T-helper 17 cell (primary cell): Measurements from ENCODE around the gene NTRK2. TPM values are rescaled to one million over a fixed set of nuclear protein-coding genes. Genes with fewer than 3 reads are reported as not detected.

Source experiments
- ATAC-seq: fragments of 150-1000 bp; cut with Tn5 transposase; 2 replicates; pipeline ENCODE4 v1.10.0; 2021; ENCODE audit warnings: mild to moderate bottlenecking, moderate library complexity
- DNase-seq, 3 donors: peaks; one replicate each; pipeline versions ENCODE4 v3.0.0 to v3.0.0-alpha.2; 2020 to 2021
- H3K9me3 ChIP-seq: one replicate; pipeline ENCODE4 v1.7.0; 2013; ENCODE audit warnings: low read length, mild to moderate bottlenecking; ENCODE audit not compliant: control insufficient read depth, poor library complexity, severe bottlenecking
- H3K27ac Mint-ChIP-seq: one replicate; pipeline ENCODE4 v1.8.0; 2022; ENCODE audit warnings: mild to moderate bottlenecking, moderate library complexity, mixed read lengths
- H3K27me3 Mint-ChIP-seq: one replicate; pipeline ENCODE4 v1.8.0; 2022; ENCODE audit warnings: mixed read lengths
- H3K36me3 Mint-ChIP-seq: one replicate; pipeline ENCODE4 v1.8.0; 2022; ENCODE audit warnings: low read depth, mixed read lengths
- H3K4me1 Mint-ChIP-seq: one replicate; pipeline ENCODE4 v1.8.0; 2022; ENCODE audit warnings: mild to moderate bottlenecking, mixed read lengths
- H3K4me3 Mint-ChIP-seq: one replicate; pipeline ENCODE4 v1.8.0; 2022; ENCODE audit warnings: mild to moderate bottlenecking, moderate library complexity, mixed read lengths
- total RNA-seq, 4 donors: library from RNA in 2 of 4; stranded (reverse) in 2 of 4; gene quantifications; one replicate each; pipeline ENCODE4 v1.2.3 and lab custom pipeline; 2022 to 2026

Gene NTRK2
- total RNA-seq, 2 donors from 2014 or later: 1.1 to 1.6 TPM

DNA sequence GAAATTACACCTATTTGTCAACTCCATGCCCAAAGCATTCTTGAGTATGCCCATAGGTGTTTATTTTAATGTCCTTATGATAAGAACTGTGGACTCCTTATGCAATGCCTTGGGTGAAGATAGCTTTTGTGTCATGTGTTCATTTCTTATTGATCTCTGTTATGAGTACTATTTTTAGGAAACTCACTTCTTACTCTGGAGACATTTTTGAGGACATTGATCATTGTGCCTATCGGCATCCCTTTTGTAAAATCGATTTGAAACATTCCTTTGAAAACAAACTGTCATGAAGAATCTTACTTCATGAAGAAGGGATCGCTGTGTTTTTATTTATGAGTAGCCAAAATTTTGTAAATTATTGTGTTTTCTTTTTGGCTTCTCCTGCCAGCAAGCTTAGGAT, 257.3 kb downstream of the NTRK2 start:
- DNase-seq: no peak
- Mint-ChIP-seq H3K36me3 (peaks cover 3% of the 10 kb centered on the region), H3K27me3 (peaks cover 28% of the 10 kb centered on the region), H3K4me3 (no peak overlapping the region), H3K4me1 (no peaks in the 10 kb centered on the region), H3K27ac (no peak overlapping the region)
- ATAC-seq: no peak
- no peaks in the 10 kb centered on the region for H3K9me3 ChIP-seq

- no peaks in the 10 kb centered on the region for H3K4me1 Mint-ChIP-seq
- peaks cover 26% of the 10 kb centered on the region for H3K27me3 Mint-ChIP-seq
- peaks cover 3% of the 10 kb centered on the region for H3K36me3 Mint-ChIP-seq
- no peak overlapping the region for H3K27ac Mint-ChIP-seq
- DNase-seq: no peak
- no peak for ATAC-seq
- H3K9me3 ChIP-seq: no peaks in the 10 kb centered on the region
- no peak overlapping the region for H3K4me3 Mint-ChIP-seq
Observed at GRCh38 chr9:84928419-84928818, 258.9 kb downstream of the NTRK2 start.

DNA sequence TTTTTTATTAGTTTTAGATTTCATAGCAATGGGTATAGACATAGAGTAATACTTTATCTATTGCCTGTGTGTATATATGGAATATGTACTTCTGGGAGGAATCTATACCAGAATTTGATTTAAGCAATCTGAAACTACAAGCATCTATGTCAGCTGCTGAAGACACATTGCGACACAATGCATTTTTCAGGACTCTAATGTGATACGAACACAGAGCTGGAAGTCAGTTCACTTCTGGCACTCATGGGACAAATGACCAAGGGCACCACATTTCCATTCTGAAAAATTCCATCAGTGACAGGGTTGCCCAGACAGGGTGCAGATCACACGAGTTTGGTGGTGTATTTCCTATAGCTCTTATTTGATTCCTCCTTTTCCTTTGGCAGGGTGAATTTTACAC, 259.5 kb downstream of the NTRK2 start:
- Mint-ChIP-seq H3K27me3 (peaks cover 20% of the 10 kb centered on the region), H3K36me3 (peaks cover 3% of the 10 kb centered on the region), H3K27ac (no peak overlapping the region), H3K4me1 (no peaks in the 10 kb centered on the region), H3K4me3 (no peak overlapping the region)
- ATAC-seq (no peak), DNase-seq (no peak)
- no peaks in the 10 kb centered on the region for H3K9me3 ChIP-seq

DNA sequence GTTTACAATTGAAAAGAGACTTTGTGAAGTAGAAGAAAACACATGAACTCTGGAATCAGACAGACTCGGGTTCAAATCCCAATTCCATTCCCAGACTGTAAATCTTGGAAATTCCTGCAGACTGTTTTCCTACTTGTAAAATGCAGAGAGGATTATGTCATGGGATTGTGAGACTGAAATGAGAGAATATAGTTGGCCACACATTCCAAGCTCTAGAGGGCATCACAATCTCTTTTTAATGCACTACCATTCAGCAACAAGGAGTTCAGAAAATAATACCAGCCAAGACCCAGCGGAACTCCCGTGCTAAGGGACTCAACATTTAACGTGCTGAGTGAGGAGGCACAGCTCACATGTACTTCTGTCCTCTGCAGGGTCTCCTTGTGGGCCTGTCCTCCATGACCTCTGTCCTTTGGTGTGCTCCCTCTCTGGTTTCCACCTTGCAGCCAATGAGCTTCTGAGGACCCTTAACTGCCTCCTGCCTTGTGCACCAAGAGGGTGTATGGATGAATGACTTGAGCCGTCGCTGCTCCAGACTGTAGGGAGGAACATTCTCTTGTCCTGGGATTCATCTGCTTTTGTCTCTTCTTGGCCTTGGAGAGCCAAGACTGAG, 263.5 kb downstream of the NTRK2 start:
- ATAC-seq (no peak), DNase-seq (no peak)
- no peaks in the 10 kb centered on the region for H3K36me3 Mint-ChIP-seq
- H3K27ac Mint-ChIP-seq: no peak overlapping the region
- H3K4me1 Mint-ChIP-seq: no peaks in the 10 kb centered on the region
- H3K4me3 Mint-ChIP-seq: no peak overlapping the region
- H3K27me3 Mint-ChIP-seq: peaks cover 9% of the 10 kb centered on the region
- no peaks in the 10 kb centered on the region for H3K9me3 ChIP-seq

DNA sequence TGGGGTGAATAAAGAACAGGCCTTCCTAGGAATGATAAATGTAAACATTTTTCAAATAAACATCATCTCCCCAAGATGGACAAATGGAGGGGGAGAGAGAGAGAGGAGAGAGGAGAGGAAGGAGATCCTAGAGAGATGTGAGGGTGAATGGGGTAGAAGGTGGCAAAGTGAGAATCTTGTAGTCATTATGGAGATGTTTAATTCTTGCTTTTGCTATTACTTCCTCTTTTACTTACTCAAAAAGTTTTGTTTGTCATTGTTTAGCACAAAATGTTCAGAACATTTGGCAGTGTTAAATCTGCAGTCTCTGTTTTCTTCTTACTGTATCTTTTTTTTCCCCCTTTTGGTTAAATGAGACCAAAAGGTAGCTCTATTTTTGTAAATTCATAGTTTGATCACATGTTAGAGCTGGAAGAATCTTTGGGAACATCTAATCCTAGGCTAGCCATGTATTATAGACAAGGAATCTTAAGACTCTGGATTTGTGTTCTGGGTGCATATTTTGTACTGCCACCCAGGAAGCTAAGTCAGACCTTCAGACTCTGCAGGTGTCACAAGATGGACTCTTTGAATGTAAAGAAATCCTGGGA, 266.1 kb downstream of the NTRK2 start:
- H3K36me3 Mint-ChIP-seq: no peaks in the 10 kb centered on the region
- H3K4me3 Mint-ChIP-seq: no peak overlapping the region
- DNase-seq: no peak
- H3K27me3 Mint-ChIP-seq: peaks cover under 1% of the 10 kb centered on the region
- ATAC-seq: no peak
- H3K9me3 ChIP-seq: no peaks in the 10 kb centered on the region
- no peak overlapping the region for H3K27ac Mint-ChIP-seq
- no peaks in the 10 kb centered on the region for H3K4me1 Mint-ChIP-seq

DNA sequence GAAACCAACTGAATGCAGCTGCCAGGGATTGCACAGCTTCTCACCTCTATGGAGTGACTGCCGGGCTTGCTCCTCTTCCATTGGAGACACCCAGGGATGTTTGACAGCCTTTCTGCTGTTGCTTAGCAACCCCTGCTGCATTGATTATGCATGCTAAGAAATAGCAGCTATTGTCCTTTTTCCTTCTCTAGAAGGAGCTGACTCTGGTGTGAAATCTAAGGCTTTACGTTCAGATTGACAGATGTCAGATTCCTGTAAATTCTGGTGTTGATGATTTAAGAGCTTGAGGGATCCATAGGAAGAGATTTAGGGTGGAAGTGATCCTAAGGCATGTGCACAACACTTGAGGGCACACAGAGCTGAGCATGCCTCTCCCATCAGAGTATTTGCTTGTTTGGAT, 267.7 kb downstream of the NTRK2 start:
- no peaks in the 10 kb centered on the region for H3K36me3 Mint-ChIP-seq
- no peak overlapping the region for H3K4me3 Mint-ChIP-seq
- H3K27me3 Mint-ChIP-seq: no peaks in the 10 kb centered on the region
- H3K9me3 ChIP-seq: no peaks in the 10 kb centered on the region
- ATAC-seq: no peak
- H3K4me1 Mint-ChIP-seq: no peaks in the 10 kb centered on the region
- no peak overlapping the region for H3K27ac Mint-ChIP-seq
- DNase-seq: no peak

DNA sequence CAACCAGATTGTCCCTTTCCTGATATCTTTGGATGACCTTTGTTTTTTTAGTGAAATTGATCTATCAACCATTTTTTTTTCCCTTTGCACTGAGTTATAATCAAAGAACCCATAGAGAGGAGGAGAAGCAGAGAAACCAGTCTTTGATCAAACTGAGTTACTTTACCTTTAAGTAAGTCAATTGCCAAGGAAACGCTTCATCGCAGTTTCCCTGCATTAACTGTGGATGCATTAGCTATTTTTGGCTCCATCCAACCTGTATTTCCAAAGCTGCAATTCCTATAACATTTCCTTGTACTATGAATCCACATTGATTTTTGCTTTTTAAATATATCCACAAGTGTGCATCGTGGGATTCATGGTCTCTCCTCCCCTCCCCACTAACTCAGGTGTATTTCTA, 268.1 kb downstream of the NTRK2 start:
- Mint-ChIP-seq H3K36me3 (no peaks in the 10 kb centered on the region), H3K27ac (no peak overlapping the region), H3K4me3 (no peak overlapping the region), H3K4me1 (no peaks in the 10 kb centered on the region), H3K27me3 (no peaks in the 10 kb centered on the region)
- no peak for DNase-seq
- ATAC-seq: no peak
- no peaks in the 10 kb centered on the region for H3K9me3 ChIP-seq

GRCh38 chr9:84939774-84940173, 270.2 kb downstream of the NTRK2 start:
- H3K4me1 Mint-ChIP-seq: no peaks in the 10 kb centered on the region
- no peaks in the 10 kb centered on the region for H3K27me3 Mint-ChIP-seq
- no peak for ATAC-seq
- H3K27ac Mint-ChIP-seq: no peak overlapping the region
- no peak for DNase-seq
- no peaks in the 10 kb centered on the region for H3K9me3 ChIP-seq
- no peaks in the 10 kb centered on the region for H3K36me3 Mint-ChIP-seq
- no peak overlapping the region for H3K4me3 Mint-ChIP-seq

GRCh38 chr9:84940294-84940693, 270.8 kb downstream of the NTRK2 start:
- Mint-ChIP-seq H3K27me3 (no peaks in the 10 kb centered on the region), H3K27ac (no peak overlapping the region), H3K36me3 (no peaks in the 10 kb centered on the region), H3K4me3 (no peak overlapping the region), H3K4me1 (no peaks in the 10 kb centered on the region)
- H3K9me3 ChIP-seq: no peaks in the 10 kb centered on the region
- ATAC-seq (no peak), DNase-seq (no peak)

DNA sequence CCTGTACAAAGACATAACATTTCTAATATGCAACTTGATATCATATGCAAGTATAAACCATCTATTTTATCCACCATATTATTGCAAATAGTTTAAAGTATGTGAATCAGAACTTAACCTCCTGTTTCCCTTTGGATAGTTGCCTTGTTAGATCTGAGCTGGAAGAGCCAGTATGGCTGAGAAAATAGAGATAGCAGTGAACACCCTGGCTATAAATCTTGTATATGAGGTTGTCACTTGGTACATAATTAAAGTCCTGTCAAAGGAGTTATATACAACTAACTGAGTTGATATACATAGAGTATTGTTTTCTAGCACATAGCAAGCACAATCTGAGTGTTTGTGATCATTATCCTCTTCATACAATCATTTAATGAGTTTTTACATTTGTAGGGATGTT, 272.3 kb downstream of the NTRK2 start:
- H3K36me3 Mint-ChIP-seq: no peaks in the 10 kb centered on the region
- H3K4me3 Mint-ChIP-seq: no peak overlapping the region
- H3K27ac Mint-ChIP-seq: no peak overlapping the region
- DNase-seq (no peak), ATAC-seq (no peak)
- H3K9me3 ChIP-seq: no peaks in the 10 kb centered on the region
- no peaks in the 10 kb centered on the region for H3K27me3 Mint-ChIP-seq
- no peaks in the 10 kb centered on the region for H3K4me1 Mint-ChIP-seq

GRCh38 chr9:84943482-84944050, 274.0 kb downstream of the NTRK2 start:
- no peak overlapping the region for H3K27ac Mint-ChIP-seq
- no peaks in the 10 kb centered on the region for H3K36me3 Mint-ChIP-seq
- H3K27me3 Mint-ChIP-seq: no peaks in the 10 kb centered on the region
- ATAC-seq: no peak
- H3K4me3 Mint-ChIP-seq: no peak overlapping the region
- H3K4me1 Mint-ChIP-seq: no peaks in the 10 kb centered on the region
- DNase-seq: no peak
- no peaks in the 10 kb centered on the region for H3K9me3 ChIP-seq

GRCh38 chr9:84945878-84946538, 276.5 kb downstream of the NTRK2 start:
- no peaks in the 10 kb centered on the region for H3K27me3 Mint-ChIP-seq
- no peak overlapping the region for H3K4me3 Mint-ChIP-seq
- no peaks in the 10 kb centered on the region for H3K4me1 Mint-ChIP-seq
- H3K36me3 Mint-ChIP-seq: peaks cover 3% of the 10 kb centered on the region
- no peaks in the 10 kb centered on the region for H3K9me3 ChIP-seq
- no peak for ATAC-seq
- H3K27ac Mint-ChIP-seq: no peak overlapping the region
- DNase-seq: no peak

GRCh38 chr9:84947412-84947972, 278.0 kb downstream of the NTRK2 start:
- Mint-ChIP-seq H3K4me1 (no peaks in the 10 kb centered on the region), H3K36me3 (peaks cover 3% of the 10 kb centered on the region), H3K27ac (no peak overlapping the region), H3K4me3 (no peak overlapping the region), H3K27me3 (no peaks in the 10 kb centered on the region)
- no peak for DNase-seq
- no peak for ATAC-seq
- H3K9me3 ChIP-seq: no peaks in the 10 kb centered on the region
